Measurements from ENCODE around the gene FCHSD2. TPM values are rescaled to one million over a fixed set of nuclear protein-coding genes. Genes with fewer than 3 reads are reported as not detected.

FCHSD2 gene
- total RNA-seq, 1 experiment from 2014 or later: 7.1 TPM

GRCh38 chr11:73156114-73156513 is 14.0 kb upstream of the FCHSD2 start:
- no peaks in the 10 kb centered on the region for H3K79me2 ChIP-seq (ENCODE audit: low read length)
- ATAC-seq: no peak
- H4K20me1 ChIP-seq (ENCODE audit: low read length): no peaks in the 10 kb centered on the region
- H3K9me2 ChIP-seq (replicated peaks; ENCODE audit: low read length): no peaks in the 10 kb centered on the region
- ChIA-PET POLR2A (ENCODE audit: unreplicated experiment) (no interaction called here), CTCF (no interaction called here)
- intact Hi-C loops (cut with micrococcal nuclease): no loop called here
- no peak overlapping the region for H3K4me2 ChIP-seq (ENCODE audit: low read length)
- H3K4me1 ChIP-seq (ENCODE audit: insufficient read depth, low read length): no peaks in the 10 kb centered on the region
- BruUV-seq (replicated peaks): no TSS peak
- TF ChIP-seq CTCF (conservative IDR thresholded peaks at IDR 0.05; ENCODE audit: low read depth, low read length): no peak
- no peak for TF ChIP-seq EZH2 (IDR thresholded peaks at IDR 0.05; ENCODE audit: low read length, unreplicated experiment)
- TF ChIP-seq EZH2phosphoT487 (IDR thresholded peaks at IDR 0.05; ENCODE audit: borderline replicate concordance, low read length): no peak
- no peak overlapping the region for H3K27ac ChIP-seq (ENCODE audit: low read length)
- no peaks in the 10 kb centered on the region for H3K36me3 ChIP-seq (ENCODE audit: low read depth, low read length)
- DNase-seq: no peak
- no peak overlapping the region for H3K4me3 ChIP-seq (ENCODE audit: low read length)
- no peaks in the 10 kb centered on the region for H3F3A ChIP-seq (ENCODE audit: low read length, unreplicated experiment)
- no peak overlapping the region for H2AFZ ChIP-seq (ENCODE audit: low read length)
- H3K27me3 ChIP-seq (ENCODE audit: low read length): no peaks in the 10 kb centered on the region
- no peak overlapping the region for H3K9ac ChIP-seq (ENCODE audit: low read length)
- H3K9me3 ChIP-seq (ENCODE audit: low read length): no peaks in the 10 kb centered on the region

DNA sequence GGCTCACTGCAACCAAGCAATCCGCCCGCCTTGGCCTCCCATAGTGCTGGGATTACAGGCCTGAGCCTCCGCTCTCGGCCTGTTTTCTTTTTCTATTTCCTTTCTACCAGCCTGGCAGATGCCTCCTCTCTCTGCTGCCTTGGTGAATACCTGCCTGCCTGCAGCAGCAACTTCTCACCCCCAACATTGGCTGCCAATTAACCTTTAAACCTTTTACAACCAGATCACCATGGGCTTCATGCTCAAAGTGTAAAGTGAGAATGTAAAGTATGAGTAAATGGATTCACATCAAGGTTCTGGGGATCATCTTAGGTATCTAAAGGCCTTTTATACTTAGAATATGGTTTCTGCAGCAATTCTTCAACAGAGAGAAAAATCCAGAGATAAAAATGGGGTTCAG is 13.0 kb upstream of the FCHSD2 start:
- Histone ChIP-seq H4K20me1 (ENCODE audit: low read length) (no peaks in the 10 kb centered on the region), H3K27ac (ENCODE audit: low read length) (no peak overlapping the region), H3K4me2 (ENCODE audit: low read length) (no peak overlapping the region), H3K9me2 (replicated peaks; ENCODE audit: low read length) (no peaks in the 10 kb centered on the region), H3K36me3 (ENCODE audit: low read depth, low read length) (no peaks in the 10 kb centered on the region), H3F3A (ENCODE audit: low read length, unreplicated experiment) (no peaks in the 10 kb centered on the region), H3K79me2 (ENCODE audit: low read length) (no peaks in the 10 kb centered on the region), H3K9me3 (ENCODE audit: low read length) (no peaks in the 10 kb centered on the region), H3K4me3 (ENCODE audit: low read length) (no peak overlapping the region), H3K9ac (ENCODE audit: low read length) (no peak overlapping the region), H2AFZ (ENCODE audit: low read length) (no peak overlapping the region), H3K27me3 (ENCODE audit: low read length) (no peaks in the 10 kb centered on the region), H3K4me1 (ENCODE audit: insufficient read depth, low read length) (no peaks in the 10 kb centered on the region)
- intact Hi-C loops (cut with micrococcal nuclease): no loop called here
- no peak for DNase-seq
- no TSS peak for BruUV-seq (replicated peaks)
- POLR2A ChIA-PET (ENCODE audit: unreplicated experiment): no interaction called here
- TF ChIP-seq CTCF (conservative IDR thresholded peaks at IDR 0.05; ENCODE audit: low read depth, low read length): no peak
- TF ChIP-seq EZH2 (IDR thresholded peaks at IDR 0.05; ENCODE audit: low read length, unreplicated experiment): no peak
- no peak for TF ChIP-seq EZH2phosphoT487 (IDR thresholded peaks at IDR 0.05; ENCODE audit: borderline replicate concordance, low read length)
- ATAC-seq: no peak
- CTCF ChIA-PET: interaction anchor here (0.7 kb wide), 1 partner anchor 40 kb away, joined by 13 read pairs; no protein-coding TSS in a partner anchor

GRCh38 chr11:73154178-73154577 is 12.1 kb upstream of the FCHSD2 start:
- no TSS peak for BruUV-seq (replicated peaks)
- CTCF ChIA-PET: no interaction called here
- ATAC-seq: no peak

More at GRCh38 chr11:73154178-73154577, 12.1 kb upstream of the FCHSD2 start:
- H3K9me3 ChIP-seq (ENCODE audit: low read length): no peaks in the 10 kb centered on the region
- no peaks in the 10 kb centered on the region for H3F3A ChIP-seq (ENCODE audit: low read length, unreplicated experiment)
- no peaks in the 10 kb centered on the region for H3K4me1 ChIP-seq (ENCODE audit: insufficient read depth, low read length)
- no peaks in the 10 kb centered on the region for H3K79me2 ChIP-seq (ENCODE audit: low read length)
- H3K4me2 ChIP-seq (ENCODE audit: low read length): no peak overlapping the region
- no peaks in the 10 kb centered on the region for H3K27me3 ChIP-seq (ENCODE audit: low read length)
- H3K36me3 ChIP-seq (ENCODE audit: low read depth, low read length): no peaks in the 10 kb centered on the region
- POLR2A ChIA-PET (ENCODE audit: unreplicated experiment): no interaction called here
- H2AFZ ChIP-seq (ENCODE audit: low read length): no peak overlapping the region
- TF ChIP-seq CTCF (conservative IDR thresholded peaks at IDR 0.05; ENCODE audit: low read depth, low read length) (no peak), EZH2 (IDR thresholded peaks at IDR 0.05; ENCODE audit: low read length, unreplicated experiment) (no peak), EZH2phosphoT487 (IDR thresholded peaks at IDR 0.05; ENCODE audit: borderline replicate concordance, low read length) (no peak)
- intact Hi-C loops (cut with micrococcal nuclease): no loop called here
- DNase-seq: no peak
- no peaks in the 10 kb centered on the region for H4K20me1 ChIP-seq (ENCODE audit: low read length)
- no peak overlapping the region for H3K9ac ChIP-seq (ENCODE audit: low read length)
- H3K4me3 ChIP-seq (ENCODE audit: low read length): no peak overlapping the region
- no peaks in the 10 kb centered on the region for H3K9me2 ChIP-seq (replicated peaks; ENCODE audit: low read length)
- no peak overlapping the region for H3K27ac ChIP-seq (ENCODE audit: low read length)
